ENCODE data around the gene PFN1.
A peak's percentile ranks its signal among the peaks of the same experiment; 100 is the strongest.
"Not testable (repeated sequence)": the region's sequence is repeated elsewhere in the genome, so short reads cannot be mapped to it uniquely, and the experiment has no call there.

The PFN1 gene

GRCh38 chr17:4945176-4945943, 3.0 kb downstream of the PFN1 start:
- no peak for DNase-seq (ENCODE audit: low read depth, low spot score)

- no peak for DNase-seq (ENCODE audit: low read depth, low spot score)
Measured at GRCh38 chr17:4944554-4945175, 3.7 kb downstream of the PFN1 start.

- DNase-seq (ENCODE audit: low read depth, low spot score): no peak
Measured at GRCh38 chr17:4944163-4944553, 4.2 kb downstream of the PFN1 start.

- no peak for DNase-seq (ENCODE audit: low read depth, low spot score)
Measured at GRCh38 chr17:4942760-4943508, 5.4 kb downstream of the PFN1 start.

GRCh38 chr17:4941319-4941610, 7.1 kb downstream of the PFN1 start:
- DNase-seq (ENCODE audit: low read depth, low spot score): no peak

GRCh38 chr17:4940555-4941318, 7.6 kb downstream of the PFN1 start:
- DNase-seq (ENCODE audit: low read depth, low spot score): no peak

- peak; percentile 98 for DNase-seq (ENCODE audit: low read depth, low spot score)
Measured at GRCh38 chr17:4939796-4940554, 8.4 kb downstream of the PFN1 start, which contains the start of the genes RNF167 and SLC25A11. Gene RNF167 (plus strand): TSS chr17:4940268. CDS start chr17:4940910, 642 bp downstream. Gene SLC25A11 (minus strand): TSS chr17:4940046. CDS start chr17:4939910, 136 bp downstream.

GRCh38 chr17:4939546-4939795, 8.9 kb downstream of the PFN1 start:
- DNase-seq (ENCODE audit: low read depth, low spot score): no peak

GRCh38 chr17:4938688-4939545, 9.4 kb downstream of the PFN1 start:
- DNase-seq (ENCODE audit: low read depth, low spot score): no peak

GRCh38 chr17:4938069-4938491, 10.2 kb downstream of the PFN1 start:
- no peak for DNase-seq (ENCODE audit: low read depth, low spot score)

GRCh38 chr17:4937553-4937952, 10.8 kb downstream of the PFN1 start:
- no peak for DNase-seq (ENCODE audit: low read depth, low spot score)

GRCh38 chr17:4936436-4936835, 11.9 kb downstream of the PFN1 start:
- DNase-seq (ENCODE audit: low read depth, low spot score): no peak

GRCh38 chr17:4935650-4936049, 12.7 kb downstream of the PFN1 start:
- no peak for DNase-seq (ENCODE audit: low read depth, low spot score)

GRCh38 chr17:4934173-4934979, 14.0 kb downstream of the PFN1 start:
- no peak for DNase-seq (ENCODE audit: low read depth, low spot score)

- DNase-seq (ENCODE audit: low read depth, low spot score): no peak
Measured at GRCh38 chr17:4933646-4934045, 14.7 kb downstream of the PFN1 start.

GRCh38 chr17:4932756-4933155, 15.6 kb downstream of the PFN1 start:
- DNase-seq (ENCODE audit: low read depth, low spot score): no peak

- no peak for DNase-seq (ENCODE audit: low read depth, low spot score)
Measured at GRCh38 chr17:4931963-4932362, 16.4 kb downstream of the PFN1 start, which contains the start of gene GP1BA. Gene GP1BA (plus strand): TSS chr17:4932277. CDS start chr17:4932605, 328 bp downstream.

- no peak for DNase-seq (ENCODE audit: low read depth, low spot score)
Measured at GRCh38 chr17:4928881-4929280, 19.4 kb downstream of the PFN1 start.

- DNase-seq (ENCODE audit: low read depth, low spot score): not testable (repeated sequence)
Measured at GRCh38 chr17:4926577-4927335, 21.6 kb downstream of the PFN1 start.
